CD4-positive, alpha-beta T cell treated with Interleukin-17A for 4 hours (primary cell): ENCODE results near the gene FITM2.
"Not testable (repeated sequence)": the region's sequence is repeated elsewhere in the genome, so short reads cannot be mapped to it uniquely, and the experiment has no call there.

Experiments used
- DNase-seq: peaks from one replicate; pipeline ENCODE4 v3.0.0-alpha.2; 2020; ENCODE audit warnings: mixed read lengths

Gene FITM2, protein sequence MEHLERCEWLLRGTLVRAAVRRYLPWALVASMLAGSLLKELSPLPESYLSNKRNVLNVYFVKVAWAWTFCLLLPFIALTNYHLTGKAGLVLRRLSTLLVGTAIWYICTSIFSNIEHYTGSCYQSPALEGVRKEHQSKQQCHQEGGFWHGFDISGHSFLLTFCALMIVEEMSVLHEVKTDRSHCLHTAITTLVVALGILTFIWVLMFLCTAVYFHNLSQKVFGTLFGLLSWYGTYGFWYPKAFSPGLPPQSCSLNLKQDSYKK

DNA sequence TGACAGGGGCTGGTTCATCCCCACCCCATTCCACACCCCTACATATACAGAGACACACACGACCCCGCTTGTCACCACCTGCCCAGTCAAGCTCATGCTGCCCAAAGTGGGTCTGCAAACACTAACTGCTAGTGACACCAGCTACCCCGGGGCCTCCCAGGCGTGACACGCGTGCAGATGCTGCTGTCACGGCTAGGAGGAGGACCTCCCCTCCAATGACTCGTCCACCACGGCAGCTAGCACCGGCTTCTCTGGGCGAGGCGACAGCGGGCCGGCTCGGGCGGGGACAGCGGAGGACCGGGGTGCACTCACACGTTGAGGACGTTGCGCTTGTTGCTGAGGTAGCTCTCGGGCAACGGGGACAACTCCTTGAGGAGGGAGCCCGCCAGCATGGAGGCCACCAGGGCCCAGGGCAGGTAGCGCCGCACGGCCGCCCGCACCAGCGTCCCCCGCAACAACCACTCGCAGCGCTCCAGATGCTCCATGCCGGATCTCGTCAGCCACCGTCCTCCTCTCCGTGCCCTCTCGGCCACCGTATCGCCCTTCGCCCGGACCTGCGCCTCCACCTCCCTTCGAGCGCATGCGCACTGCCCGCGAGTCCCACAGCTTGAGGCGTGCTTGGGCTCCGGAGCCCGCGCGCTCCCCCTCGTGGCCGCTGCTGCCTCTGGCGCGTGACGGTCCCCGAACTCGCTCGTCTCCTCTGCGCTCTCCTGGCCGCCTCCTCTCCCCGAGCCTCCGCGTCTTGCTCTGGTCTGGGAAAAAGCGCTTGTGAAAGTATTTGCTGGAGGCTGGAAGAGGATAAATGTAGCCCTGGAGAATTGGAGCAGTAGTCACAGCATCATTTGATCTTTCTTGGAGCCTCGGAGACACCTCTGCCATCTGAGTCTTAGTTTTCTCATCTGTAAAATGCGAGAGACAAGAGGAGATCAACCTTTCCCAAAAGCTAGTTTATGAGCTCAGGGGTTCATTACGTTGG, at the start of gene FITM2:
Gene FITM2 (minus strand): TSS at position 539 of the 976 bp plus-strand sequence. CDS start 54 bp downstream, at position 485.
- peak; percentile 99 for DNase-seq

DNA sequence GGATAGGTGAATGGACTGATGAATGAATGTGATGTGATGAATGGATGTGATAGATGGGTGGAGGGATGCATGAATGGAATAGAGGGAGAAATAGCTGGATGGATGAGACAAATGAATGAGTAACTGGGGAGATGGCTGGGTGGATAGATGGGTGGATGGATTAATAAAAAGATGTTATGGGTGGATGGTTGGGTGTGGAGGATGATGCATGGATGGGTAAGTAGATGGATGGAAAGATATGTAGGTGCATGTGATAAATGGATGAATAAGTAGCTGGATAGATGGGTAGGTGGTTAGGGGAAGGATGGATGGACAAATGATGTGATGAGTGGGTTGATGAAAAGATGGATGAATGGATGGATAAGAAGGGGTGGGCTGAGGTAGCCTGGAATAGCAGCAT, 49.2 kb upstream of the FITM2 start:
- DNase-seq: no peak

DNA sequence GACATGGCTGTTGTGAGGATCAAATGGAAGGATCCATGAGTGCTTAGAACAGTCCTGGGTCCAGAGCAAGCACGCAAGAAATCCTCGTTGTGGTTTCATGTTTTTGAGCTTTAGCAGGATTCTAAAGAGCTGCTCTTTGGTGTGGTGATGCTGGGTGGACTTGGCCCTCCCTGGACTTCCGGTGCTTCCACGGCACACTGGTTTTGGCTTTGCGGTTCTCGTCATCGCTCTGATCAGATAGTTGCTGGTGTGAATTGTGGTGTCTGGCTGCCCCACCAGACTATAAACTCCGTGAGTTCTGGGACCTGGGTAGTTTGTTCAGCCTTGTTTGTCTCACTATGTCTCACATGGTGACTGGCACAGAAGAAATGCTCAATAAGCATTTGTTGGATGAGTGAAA, 47.8 kb upstream of the FITM2 start:
- DNase-seq: no peak

DNA sequence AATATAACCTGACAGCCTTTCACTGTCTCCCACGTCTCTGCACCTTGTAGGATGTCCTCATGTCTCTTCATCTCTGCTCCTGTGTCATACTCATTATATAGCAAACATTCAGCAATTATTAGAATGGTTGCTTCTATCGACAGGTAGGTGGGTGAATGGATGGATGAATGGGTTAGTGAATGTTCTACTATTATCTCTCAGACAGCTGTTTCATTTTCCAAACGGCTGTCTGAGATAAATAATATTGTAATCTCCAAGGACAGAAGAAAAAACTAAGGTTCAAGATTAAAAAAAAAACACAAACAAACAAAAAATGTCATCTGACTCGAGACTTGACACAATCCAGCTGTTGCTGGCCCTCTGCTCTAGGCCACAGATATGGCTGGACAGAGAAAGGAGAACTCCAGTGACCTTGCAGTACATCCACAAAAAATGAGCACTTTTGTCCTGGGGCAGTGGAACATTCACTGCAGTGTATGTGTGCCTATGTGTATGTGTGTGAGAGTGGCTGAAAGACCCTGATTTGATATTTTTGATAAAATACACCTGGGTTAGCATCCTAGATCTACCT, 46.6 kb upstream of the FITM2 start:
- no peak for DNase-seq

DNA sequence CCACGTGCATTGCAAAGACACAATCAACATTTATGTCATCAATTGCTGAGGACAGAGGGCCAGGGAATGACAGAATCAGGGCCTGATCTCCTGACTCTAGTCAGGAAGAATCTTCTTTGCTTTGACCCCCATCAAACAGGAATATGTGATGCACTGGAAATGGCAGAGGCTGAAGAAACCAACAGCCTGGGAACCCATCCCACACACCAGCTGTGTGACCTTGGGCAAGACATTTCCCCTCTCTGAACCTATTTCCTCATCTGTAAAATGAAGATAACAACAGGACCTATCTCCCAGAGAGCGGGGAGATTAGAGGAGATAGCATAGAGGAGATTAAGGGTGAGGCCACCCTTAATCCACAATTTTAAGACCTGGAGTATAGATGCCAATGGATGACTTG, 46.0 kb upstream of the FITM2 start:
- DNase-seq: no peak

DNA sequence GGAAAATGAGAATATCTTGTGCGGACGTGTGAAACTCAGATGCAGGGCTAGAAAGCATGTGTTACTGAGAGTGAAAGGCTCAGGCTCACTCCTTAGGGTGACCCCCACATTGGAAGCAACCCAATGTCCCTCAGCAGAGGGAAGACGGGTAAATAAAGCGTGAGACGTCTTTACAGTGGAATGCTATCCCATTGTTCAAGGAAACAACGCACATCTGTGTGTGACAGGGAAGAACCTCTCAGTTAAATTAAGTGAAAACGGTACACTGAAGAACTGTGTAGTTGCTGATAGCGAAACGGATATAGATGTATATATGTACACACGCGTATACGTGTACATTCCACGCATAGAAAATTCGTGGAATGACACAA, 45.3 kb upstream of the FITM2 start:
- no peak for DNase-seq

DNA sequence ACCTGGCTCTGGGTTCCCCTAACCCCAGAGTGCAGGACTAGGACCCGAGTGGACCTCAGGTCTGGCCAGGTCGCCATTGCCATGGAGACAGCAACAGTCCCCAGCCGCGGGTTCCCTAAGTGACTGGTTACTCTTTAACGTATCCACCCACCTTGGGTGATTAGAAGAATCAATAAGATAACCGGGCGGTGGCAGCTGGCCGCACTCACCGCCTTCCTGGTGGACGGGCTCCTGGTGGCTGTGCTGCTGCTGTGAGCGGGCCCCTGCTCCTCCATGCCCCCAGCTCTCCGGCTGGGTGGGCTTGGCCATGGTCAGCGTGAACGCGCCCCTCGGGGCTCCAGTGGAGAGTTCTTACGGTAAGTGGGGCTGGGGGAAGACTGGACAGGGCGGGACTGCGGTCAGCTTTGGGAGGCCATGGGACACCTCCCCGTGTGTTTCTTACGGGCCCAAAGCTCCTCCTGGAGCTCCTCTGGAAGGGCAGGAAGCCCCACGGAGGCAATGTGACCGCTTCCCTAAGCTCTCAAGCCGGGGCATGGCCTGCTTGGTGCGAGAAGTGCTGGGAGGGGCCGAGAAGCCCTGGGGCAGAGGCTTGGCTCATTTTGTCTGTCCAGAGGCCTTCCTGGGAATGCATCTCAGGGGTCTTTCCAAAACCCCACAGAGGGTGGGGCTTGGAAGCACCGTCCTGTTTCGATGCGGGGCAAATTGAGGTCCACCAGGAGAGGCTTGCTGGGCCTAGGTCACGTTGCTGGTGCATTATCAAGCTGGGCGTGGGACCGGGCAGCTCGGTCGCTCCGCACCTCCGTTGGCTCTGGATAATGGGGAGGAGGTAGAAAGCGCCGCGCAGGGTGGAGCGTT, 44.7 kb upstream of the FITM2 start, which contains the start of gene HNF4A:
Gene HNF4A (plus strand): TSS at position 202 of the 855 bp plus-strand sequence. CDS start 106 bp downstream, at position 308.
- no peak for DNase-seq

DNA sequence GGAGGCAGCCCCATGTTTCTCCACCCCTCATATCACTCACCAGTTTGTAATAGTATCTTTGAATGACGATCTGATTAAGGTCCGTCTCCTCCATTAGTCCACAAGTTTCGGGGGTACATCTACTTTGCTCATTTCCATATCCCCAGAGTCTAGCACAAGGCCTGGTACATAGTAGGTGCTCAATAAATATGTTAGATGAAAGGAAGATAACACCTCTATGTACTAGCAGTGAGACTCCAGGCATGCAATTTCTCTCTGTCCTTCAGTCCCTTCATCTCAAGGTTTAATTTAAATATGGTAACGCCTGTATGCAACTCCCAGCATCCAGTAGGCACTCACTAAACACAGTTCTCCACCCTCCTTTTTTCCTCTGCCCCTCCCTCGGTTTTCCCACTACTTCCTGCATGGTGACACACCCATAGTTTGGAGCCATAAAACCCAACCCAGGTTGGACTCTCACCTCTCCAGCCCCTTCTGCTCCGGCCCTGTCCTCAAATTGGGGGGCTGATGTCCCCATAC, 44.0 kb upstream of the FITM2 start:
- DNase-seq: no peak

DNA sequence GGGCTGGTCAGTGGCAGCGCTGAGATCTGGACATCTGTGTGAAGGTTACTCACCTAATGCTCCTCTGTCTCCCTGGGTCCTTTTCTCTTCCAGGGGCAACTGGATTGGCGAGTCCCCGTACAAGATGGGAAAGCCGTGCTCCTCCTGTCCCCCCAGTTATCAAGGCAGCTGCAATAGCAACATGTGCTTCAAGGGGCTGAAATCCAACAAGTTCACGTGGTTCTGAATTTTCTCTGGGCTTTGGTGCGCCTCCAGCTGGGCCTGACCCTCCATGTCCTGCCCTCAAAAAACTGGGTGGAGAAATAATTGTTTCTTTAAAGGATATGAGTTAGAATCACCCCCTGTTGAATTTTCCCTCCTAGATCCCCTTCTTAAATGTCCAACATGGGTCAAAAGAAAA, 39.6 kb upstream of the FITM2 start:
- DNase-seq: no peak

DNA sequence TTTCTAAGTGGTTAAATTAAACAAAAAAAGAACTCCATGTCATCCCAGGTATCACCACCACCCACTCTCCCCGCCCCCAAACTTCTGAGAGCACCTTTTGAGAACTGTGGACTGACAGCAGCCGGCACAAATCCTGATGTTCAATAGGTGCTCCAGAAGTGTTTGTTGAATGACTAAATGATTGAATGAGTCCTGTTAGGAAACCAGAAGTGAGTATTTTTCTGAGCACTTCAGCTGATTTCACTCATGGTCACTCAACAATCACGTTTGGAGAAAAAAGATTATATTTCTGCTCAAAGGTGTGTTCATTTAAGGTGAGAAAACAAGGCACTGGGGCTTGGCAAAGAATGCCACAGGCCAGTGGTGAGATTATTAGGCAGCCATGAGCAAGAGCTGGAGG, 38.3 kb upstream of the FITM2 start:
- no peak for DNase-seq

DNA sequence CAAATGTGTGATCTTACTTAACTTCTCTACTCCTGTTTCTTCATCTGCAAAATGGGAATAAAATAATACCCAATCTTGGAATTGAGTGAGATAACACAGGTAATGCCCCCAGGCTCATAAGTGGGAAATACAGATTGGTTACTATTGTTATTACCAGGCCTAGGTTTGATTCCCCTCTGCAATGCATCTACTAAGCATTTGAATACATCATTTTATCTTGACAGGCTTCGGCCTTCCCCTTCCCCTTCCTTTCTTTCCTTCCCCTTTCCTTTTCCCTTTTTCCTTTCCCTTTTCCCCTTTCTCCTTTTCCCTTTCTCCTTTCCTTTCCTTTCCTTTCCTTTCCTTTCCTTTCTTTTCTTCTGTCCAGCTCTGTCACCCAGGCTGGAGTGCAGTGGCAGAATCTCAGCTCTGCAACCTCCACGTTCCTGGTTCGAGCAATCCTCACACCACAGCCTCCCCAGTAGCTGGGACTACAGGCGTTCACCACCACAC, 37.2 kb upstream of the FITM2 start:
- DNase-seq: no peak

DNA sequence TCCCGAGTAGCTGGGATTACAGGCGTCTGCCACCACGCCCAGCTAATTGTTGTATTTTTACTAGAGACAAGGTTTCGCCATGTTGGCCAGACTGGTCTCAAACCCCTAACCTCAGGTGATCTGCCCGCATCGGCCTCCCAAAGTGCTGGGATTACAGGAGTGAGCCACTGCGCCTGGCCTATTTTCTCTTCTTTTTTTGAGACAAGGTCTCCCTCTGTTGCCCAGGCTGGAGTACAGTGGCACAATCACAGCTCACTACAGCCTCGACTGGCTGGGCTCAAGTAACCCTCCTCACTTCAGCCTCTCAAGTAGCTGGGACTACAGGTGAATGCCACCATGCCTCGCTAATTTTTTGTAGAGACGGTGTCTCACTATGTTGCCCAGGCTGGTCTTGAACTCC, 34.9 kb upstream of the FITM2 start:
- DNase-seq: not testable (repeated sequence)

DNA sequence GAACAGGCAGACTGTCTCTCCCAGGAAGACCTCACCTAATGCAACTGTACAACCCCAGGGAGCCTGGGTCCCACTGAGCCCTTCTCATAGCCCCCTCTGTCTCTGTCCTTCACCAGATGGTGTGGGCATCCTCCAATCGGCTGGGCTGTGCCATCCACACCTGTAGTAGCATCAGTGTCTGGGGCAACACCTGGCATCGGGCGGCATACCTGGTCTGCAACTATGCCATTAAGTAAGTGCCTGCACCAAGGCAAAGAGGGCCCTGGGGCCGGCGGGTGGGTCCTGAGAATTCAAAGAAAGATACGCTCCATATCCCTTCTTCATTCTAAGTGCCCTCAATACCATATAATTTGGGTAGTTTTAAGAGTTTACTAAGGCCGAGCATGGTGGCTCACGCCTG, 34.1 kb upstream of the FITM2 start:
- DNase-seq: no peak

DNA sequence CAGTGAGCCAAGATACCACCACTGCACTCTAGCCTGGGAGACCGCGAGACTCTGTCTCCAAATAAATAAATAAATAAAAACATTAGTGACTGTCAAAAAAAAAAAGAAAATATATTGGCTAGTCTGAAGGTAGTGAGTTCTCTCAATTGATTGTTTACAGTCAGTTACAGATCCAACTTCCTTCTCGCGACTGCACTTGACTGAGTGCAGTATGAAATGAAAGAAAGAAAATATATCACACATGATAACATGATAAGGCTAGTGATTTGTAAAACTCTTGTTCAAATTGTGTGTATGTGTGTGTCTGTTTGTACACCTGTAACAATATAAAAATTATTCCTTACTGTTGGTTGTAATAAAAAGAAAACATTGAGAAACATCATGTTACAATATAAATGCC, 33.7 kb upstream of the FITM2 start:
- no peak for DNase-seq

DNA sequence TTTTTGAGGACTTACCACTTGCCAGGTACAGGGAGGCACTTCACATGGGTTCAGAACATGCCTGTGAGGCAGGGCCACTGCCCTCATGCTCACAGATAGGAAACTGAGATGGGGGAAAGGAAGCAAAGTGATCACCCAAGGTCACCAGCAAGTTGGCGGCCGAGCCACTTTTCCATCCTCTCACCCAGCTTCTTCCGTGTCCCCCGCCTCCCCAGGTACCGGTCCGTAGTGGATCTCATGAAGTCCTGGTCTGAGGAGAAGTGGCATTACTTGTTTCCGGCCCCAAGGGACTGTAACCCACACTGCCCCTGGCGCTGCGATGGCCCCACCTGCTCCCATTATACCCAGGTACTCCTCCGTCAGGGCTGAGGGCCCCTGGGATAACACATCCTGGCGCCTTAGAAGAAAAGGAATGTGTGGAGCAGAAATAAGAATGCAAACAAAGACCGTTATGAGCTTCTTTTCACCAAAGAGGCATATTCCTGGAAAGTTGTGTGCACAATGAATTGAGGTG, 32.2 kb upstream of the FITM2 start:
- no peak for DNase-seq

DNA sequence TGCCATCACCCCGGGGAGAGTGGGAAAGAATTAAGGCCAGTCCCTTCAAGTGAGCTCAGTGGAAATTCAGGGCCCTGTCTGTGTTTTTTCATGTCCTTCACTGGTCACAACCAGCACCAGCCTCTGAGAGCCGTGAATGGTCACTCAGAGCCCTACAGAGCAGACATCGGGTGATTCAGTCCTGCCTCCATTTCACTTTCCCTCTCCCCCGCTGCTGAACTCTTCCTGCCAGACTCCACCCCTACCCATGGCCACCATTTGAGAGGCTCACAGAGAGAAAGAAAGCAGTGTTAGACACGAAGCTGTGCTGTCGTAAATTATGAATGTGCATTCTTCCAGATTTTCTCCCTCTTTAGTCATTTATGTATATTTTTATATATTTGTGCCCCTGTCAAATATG, 31.2 kb upstream of the FITM2 start:
- DNase-seq: no peak

DNA sequence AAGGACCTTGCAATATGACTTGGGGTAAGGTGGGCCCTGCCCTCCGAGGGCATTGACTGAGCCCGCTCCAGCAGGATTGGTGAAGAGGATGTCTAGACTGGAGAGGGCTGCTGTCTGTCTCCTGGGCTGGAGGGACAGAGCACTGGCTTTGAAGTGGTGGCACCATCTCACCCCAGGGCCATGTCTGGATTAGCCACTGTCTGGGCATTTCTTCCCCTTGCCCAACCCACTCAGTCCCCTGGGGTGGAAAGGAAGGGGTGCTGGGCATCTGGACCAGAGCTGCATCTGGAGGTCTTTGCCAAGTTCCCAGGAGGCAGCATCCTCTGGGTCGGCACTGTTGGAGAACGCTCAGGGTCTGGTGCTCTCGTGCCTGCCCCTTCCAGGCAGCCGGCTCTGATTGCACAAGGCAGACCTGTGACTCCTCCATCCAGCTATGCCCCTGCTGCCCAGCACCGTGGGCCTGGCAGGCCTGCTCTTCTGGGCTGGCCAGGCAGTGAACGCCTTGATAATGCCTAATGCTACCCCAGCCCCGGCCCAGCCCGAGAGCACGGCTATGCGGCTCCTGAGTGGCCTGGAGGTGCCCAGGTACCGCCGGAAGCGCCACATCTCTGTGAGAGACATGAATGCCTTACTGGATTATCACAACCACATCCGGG, 25.9 kb upstream of the FITM2 start, which contains the start of gene R3HDML:
Gene R3HDML (plus strand): TSS at position 319 of the 656 bp plus-strand sequence. CDS start 115 bp downstream, at position 434.
- DNase-seq: no peak

DNA sequence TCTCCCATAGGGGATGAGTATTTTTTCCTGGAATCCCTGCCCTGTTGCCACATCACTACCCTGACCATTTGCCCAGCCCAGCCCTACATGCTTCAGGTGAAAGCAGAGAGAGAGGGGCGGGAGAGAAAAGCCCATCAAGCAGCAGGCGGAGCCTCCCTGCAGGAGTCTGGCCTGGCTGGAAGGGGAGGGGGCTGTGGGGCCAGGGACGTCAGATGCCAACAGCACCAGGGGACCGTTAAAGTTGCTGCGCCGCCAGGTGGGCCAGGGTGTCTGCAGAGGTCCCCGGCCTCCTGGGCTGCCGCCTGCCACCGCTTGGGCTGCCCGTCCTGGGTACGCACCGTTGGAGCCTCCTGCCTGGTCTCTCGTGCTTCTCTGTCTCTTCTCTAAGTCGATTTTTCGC, 25.1 kb upstream of the FITM2 start:
- no peak for DNase-seq

DNA sequence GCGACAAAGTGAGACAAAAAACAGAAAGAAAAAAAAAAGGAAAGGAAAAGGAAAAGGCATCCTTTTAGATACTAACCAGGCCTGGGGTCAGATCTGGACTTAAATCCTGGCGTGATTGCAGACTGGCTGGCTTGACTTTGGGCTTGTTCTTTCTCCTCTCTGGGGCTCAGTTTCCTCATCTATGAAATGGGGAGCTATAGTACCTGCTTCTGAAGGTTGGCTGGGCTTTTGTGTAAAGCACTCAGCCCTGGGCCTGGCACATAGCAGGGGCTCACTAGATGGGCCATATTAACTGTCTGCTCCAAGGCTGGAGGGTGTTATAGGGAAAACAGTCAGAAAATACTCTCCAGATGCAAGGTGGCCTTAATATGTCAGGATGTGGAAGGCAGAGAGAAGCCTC, 24.7 kb upstream of the FITM2 start:
- DNase-seq: no peak

DNA sequence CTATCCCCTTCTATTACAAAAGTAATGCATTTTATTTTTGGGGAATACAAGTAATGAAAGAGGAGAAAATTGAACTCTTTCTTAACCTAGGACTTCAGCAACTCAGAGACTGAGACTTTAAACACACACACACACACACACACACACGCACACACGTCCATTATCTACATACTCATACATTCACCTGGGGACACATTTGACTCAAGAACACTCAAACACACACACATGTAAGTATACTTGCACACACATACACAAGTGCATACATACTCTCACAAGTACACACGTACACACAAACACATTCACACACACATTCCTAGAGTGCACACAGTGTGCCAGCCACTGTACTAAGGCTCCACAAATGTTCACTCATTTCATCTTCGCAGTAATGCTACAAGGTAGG, 23.7 kb upstream of the FITM2 start:
- no peak for DNase-seq

DNA sequence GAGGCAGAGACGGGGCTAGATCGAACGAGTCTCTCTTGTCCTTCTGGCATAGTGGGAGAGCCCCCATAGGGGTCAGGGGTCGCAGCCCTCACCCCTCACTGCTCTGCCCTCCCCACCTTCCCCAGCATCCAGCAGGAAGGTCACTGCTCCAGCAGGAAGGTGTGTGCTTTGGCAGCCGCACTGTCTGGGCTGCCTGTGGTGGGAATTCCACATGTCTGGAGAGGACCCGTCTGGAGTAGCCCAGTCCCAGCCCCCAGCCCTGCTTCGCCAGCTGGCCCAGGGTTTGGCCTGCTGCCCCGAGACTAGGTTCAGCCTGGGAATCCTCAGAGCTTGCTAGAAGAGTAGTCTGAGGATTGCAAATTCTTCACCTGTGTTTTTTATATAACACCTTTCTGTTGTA, 23.3 kb upstream of the FITM2 start:
- no peak for DNase-seq
